ENCODE measurements around the gene NKAIN1. TPM values are rescaled to one million over a fixed set of nuclear protein-coding genes. Genes with fewer than 3 reads are reported as not detected.
"Not testable (repeated sequence)": the region's sequence is repeated elsewhere in the genome, so short reads cannot be mapped to it uniquely, and the experiment has no call there.

The NKAIN1 gene
- total RNA-seq, 2 donors from 2014 or later, result 0.51 to 0.73 TPM

DNA sequence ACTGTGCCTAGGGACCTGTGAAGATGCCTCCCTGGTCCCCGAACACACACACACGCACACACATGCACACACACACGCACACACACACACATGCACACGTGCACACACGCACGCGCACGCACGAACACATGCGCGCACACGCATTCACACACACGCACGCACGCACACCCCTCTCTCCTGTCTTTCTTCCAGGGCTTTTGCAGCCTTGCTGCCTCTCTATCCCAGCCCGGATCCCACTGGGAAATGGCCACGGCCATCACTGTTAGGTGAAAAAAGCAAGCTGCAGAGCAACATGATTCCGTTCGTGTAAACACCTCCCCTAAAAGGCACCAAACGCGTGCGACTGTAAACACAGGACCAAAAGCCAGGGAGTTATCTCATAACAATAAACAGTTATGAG lies 39.7 kb downstream of the NKAIN1 start:
- no peaks in the 10 kb centered on the region for H3K36me3 ChIP-seq
- 61% methylated on average over 22 of the region's 22 CpGs for WGBS
- H3K27ac ChIP-seq, result no peak overlapping the region
- H3K4me1 ChIP-seq (replicated peaks), result no peaks in the 10 kb centered on the region
- no peak for DNase-seq (ENCODE audit: low spot score)
- H3K4me3 ChIP-seq, result no peak overlapping the region
- intact Hi-C loops (cut with DNase I), result no loop called here
- TF ChIP-seq CTCF (IDR thresholded peaks at IDR 0.05), result no peak
- no peak for TF ChIP-seq POLR2AphosphoS5 (IDR thresholded peaks at IDR 0.05)
- TF ChIP-seq POLR2A (IDR thresholded peaks at IDR 0.05), result no peak
- no peaks in the 10 kb centered on the region for H3K27me3 ChIP-seq (replicated peaks; ENCODE audit: insufficient read depth)
- no peaks in the 10 kb centered on the region for H3K9me3 ChIP-seq

- Histone ChIP-seq H3K27me3 (replicated peaks; ENCODE audit: insufficient read depth) (no peaks in the 10 kb centered on the region), H3K36me3 (no peaks in the 10 kb centered on the region), H3K9me3 (no peaks in the 10 kb centered on the region), H3K4me1 (replicated peaks) (no peaks in the 10 kb centered on the region), H3K4me3 (no peak overlapping the region), H3K27ac (no peak overlapping the region)
- 81% methylated on average over 8 of the region's 8 CpGs for WGBS
- no peak for DNase-seq (ENCODE audit: low spot score)
- intact Hi-C loops (cut with DNase I), result no loop called here
- no peak for TF ChIP-seq POLR2AphosphoS5 (IDR thresholded peaks at IDR 0.05)
- no peak for TF ChIP-seq POLR2A (IDR thresholded peaks at IDR 0.05)
- no peak for TF ChIP-seq CTCF (IDR thresholded peaks at IDR 0.05)
Measured at GRCh38 chr1:31199236-31199790, 40.4 kb downstream of the NKAIN1 start.

DNA sequence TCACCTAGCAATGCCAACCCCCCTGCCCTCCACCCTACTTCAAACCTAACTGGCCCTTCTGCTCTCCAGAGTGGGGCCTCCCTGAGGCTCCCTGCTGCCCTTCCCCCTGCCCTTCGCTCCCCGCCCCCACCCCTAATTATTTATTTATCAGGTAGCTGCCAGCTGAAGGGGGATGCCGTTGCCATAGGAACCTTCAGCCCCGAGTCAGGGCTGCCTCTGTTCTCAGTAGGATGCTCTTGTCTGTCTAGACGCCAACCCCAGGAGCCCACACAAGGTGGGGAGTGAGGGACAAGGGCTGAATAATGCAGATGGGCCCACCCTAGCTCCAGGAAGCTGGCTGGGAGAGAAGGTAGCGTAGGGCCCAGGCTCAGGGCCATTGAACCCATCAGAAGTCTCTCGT lies 41.1 kb downstream of the NKAIN1 start:
- Histone ChIP-seq H3K36me3 (no peaks in the 10 kb centered on the region), H3K4me3 (no peak overlapping the region), H3K9me3 (no peaks in the 10 kb centered on the region), H3K27ac (no peak overlapping the region), H3K27me3 (replicated peaks; ENCODE audit: insufficient read depth) (no peaks in the 10 kb centered on the region), H3K4me1 (replicated peaks) (no peaks in the 10 kb centered on the region)
- no peak for DNase-seq (ENCODE audit: low spot score)
- 67% methylated on average over 7 of the region's 7 CpGs for whole genome bisulfite sequencing
- intact Hi-C loops (cut with DNase I), result no loop called here
- TF ChIP-seq CTCF (IDR thresholded peaks at IDR 0.05), result no peak
- TF ChIP-seq POLR2AphosphoS5 (IDR thresholded peaks at IDR 0.05), result no peak
- no peak for TF ChIP-seq POLR2A (IDR thresholded peaks at IDR 0.05)

DNA sequence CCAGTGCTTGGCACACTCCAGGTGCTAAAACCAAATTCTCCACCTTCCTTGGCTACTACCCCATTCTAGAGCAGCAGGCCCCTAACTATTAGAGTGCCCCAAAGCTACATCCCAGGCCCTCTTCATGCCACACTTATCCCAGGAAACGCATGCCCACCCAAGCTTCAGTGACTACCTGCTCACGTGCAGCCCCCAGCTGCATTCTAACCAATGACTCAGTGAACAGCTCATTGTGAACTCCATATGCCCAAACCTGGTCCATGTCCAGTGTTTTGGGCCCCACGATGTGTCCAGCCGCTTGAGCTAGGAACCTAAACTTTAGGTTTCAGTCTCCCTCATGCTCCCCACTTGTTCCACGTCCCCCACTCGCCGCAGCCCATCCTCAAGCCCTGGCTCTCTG lies 41.5 kb downstream of the NKAIN1 start:
- no peak for DNase-seq (ENCODE audit: low spot score)
- intact Hi-C loops (cut with DNase I), result no loop called here
- WGBS, result 80% methylated on average over 7 of the region's 7 CpGs
- Histone ChIP-seq H3K27ac (no peak overlapping the region), H3K9me3 (no peaks in the 10 kb centered on the region), H3K4me3 (no peak overlapping the region), H3K4me1 (replicated peaks) (no peaks in the 10 kb centered on the region), H3K36me3 (no peaks in the 10 kb centered on the region), H3K27me3 (replicated peaks; ENCODE audit: insufficient read depth) (no peaks in the 10 kb centered on the region)
- no peak for TF ChIP-seq CTCF (IDR thresholded peaks at IDR 0.05)
- TF ChIP-seq POLR2A (IDR thresholded peaks at IDR 0.05), result no peak
- no peak for TF ChIP-seq POLR2AphosphoS5 (IDR thresholded peaks at IDR 0.05)

DNA sequence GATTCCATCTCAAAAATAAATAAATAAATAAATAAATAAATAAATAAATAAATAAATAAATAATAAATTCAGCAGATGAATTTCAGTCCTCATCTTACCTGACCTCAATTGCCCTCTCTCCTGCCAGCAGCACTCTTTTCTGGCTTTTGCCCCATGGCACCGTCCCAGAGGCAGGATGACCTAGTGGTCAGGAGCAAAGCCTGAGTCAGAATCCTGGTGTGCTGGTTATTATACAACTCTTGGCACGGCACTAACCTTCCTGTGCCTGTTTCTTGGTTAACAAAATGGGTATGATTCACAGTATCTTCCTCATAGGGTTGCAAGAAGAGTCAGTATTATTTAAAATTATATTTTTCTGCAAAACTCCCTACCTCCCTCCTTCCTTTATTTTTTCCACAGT lies 43.0 kb downstream of the NKAIN1 start:
- WGBS, result 86% methylated on average over 2 of the region's 2 CpGs
- Histone ChIP-seq H3K27me3 (replicated peaks; ENCODE audit: insufficient read depth) (no peaks in the 10 kb centered on the region), H3K27ac (no peak overlapping the region), H3K4me1 (replicated peaks) (no peaks in the 10 kb centered on the region), H3K36me3 (no peaks in the 10 kb centered on the region), H3K9me3 (no peaks in the 10 kb centered on the region), H3K4me3 (no peak overlapping the region)
- TF ChIP-seq CTCF (IDR thresholded peaks at IDR 0.05) (no peak), POLR2AphosphoS5 (IDR thresholded peaks at IDR 0.05) (no peak), POLR2A (IDR thresholded peaks at IDR 0.05) (no peak)
- no peak for DNase-seq (ENCODE audit: low spot score)
- intact Hi-C loops (cut with DNase I), result no loop called here

DNA sequence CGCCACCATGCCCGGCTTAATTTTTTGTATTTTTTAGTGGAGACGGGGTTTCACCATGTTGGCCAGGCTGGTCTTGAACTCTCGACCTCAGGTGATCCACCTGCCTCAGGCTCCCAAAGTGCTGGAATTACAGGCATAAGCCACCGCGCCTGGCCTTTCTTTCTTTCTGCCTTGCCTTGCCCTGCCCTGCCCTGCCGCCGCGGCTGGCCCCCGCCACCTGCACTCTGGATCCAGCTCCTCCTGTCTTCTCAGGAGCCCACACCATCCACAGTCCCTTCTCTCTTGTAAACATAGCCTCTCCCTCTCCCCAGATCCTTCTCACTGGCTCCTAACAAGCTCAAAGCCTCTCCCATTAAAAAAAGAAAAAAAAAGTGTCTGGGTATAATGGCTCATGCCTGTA lies 44.4 kb downstream of the NKAIN1 start:
- H3K4me1 ChIP-seq (replicated peaks); intact Hi-C loops (cut with DNase I): not testable (repeated sequence)

More for the DNA sequence above, 44.4 kb downstream of the NKAIN1 start:
- not testable (repeated sequence) for H3K36me3 ChIP-seq; H3K9me3 ChIP-seq; H3K4me3 ChIP-seq; H3K27ac ChIP-seq; DNase-seq (ENCODE audit: low spot score); H3K27me3 ChIP-seq (replicated peaks; ENCODE audit: insufficient read depth)
- WGBS, result 82% methylated on average over 10 of the region's 10 CpGs

Data from prostate gland (tissue), 2 donors.